NT2/D1 (cell line): ENCODE data around the gene ADARB2.

Experiments used
- SUZ12 ChIP-seq: IDR thresholded peaks from 2 replicates; pipeline ENCODE4 v1.6.1; 2011; ENCODE audit not compliant: insufficient read length, insufficient read depth; ENCODE audit errors: extremely low read depth
- YY1 ChIP-seq: IDR thresholded peaks from 2 replicates; pipeline ENCODE4 v1.6.1; 2011; ENCODE audit not compliant: insufficient read length, insufficient read depth
- ZNF274 ChIP-seq: IDR thresholded peaks from 2 replicates; pipeline ENCODE4 v1.6.1; 2011; ENCODE audit warnings: mild to moderate bottlenecking, low read depth, low read length

- TF ChIP-seq YY1, result no peak
- no peak for TF ChIP-seq ZNF274
- no peak for TF ChIP-seq SUZ12
Observed at GRCh38 chr10:1347525-1347924, 389.8 kb downstream of the ADARB2 start.
